ENCODE results near the gene CLMN.

CLMN gene

GRCh38 chr14:95344536-95344935 is 24.8 kb upstream of the CLMN start:
- DNase-seq (ENCODE audit: low spot score): no peak

GRCh38 chr14:95341564-95341963 is 21.9 kb upstream of the CLMN start:
- no peak for DNase-seq (ENCODE audit: low spot score)

DNA sequence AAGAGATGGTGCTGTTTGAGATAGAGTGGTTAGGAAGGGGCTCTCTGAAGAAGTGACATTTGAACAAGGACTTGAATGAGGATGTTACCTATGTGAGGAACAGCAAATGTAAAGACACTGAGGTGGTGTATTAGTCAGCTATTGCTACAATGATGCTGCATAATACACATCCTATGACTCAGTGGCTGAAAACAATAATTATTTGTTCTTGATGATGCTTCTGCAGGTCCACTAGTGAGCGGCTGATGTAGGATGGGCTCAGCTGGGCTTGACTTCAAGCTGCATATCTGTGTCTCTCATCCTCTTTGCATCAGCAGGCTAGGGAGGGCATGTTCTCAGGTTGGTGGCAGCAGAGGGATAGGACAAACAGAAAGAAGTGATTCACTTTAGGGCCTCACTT is 21.4 kb upstream of the CLMN start:
- no peak for DNase-seq (ENCODE audit: low spot score)

DNA sequence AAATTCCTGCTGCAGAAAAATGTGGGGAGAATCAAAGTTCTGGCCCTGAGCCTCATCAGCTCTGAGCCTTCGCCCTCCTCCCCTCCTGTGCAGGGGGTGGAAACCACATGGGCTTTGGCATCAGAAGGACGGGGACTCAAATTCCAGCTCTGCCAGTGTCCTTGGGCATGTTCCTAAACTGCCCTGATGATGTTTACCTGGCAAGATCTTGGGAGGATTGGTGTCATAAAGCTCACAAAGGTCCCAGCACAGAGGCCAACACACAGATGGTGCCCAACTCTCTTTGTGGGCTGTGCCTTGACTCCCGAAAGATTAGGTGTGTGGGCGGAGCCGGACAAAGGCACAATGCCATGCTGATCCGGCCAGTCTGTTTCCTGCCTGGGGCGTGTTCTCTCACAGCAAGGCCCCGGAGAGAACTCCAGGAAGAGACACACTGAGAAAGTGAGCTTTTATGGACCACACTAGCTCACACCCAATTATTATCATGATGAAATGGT is 20.5 kb upstream of the CLMN start:
- no peak for DNase-seq (ENCODE audit: low spot score)

DNA sequence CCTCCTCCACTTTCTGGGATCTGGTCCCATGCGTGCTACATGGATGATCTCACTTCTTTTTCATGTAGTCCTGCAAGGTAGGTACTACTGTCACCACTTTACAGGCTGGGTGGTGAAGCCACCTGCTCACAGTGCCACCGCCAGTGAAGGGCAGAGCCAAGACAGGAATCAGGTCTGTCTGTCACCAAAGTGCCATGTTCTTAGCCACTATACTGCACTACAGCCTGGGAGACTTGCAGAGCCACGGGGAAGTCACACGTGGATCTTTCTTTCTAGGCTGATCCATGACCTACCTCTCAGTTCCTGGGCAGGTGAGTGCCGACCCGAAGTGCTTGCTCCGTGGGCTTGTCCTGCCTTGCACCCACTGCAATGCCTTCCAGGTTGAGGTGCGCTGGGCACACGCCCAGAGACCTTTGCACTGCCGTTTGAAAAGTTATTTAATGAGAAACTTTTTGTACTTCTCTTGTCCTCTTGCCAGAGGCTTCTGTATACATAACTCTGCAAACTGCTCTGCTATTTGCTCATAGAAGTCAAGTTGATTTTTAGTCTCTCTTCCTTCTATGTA is 19.7 kb upstream of the CLMN start:
- no peak for DNase-seq (ENCODE audit: low spot score)

DNA sequence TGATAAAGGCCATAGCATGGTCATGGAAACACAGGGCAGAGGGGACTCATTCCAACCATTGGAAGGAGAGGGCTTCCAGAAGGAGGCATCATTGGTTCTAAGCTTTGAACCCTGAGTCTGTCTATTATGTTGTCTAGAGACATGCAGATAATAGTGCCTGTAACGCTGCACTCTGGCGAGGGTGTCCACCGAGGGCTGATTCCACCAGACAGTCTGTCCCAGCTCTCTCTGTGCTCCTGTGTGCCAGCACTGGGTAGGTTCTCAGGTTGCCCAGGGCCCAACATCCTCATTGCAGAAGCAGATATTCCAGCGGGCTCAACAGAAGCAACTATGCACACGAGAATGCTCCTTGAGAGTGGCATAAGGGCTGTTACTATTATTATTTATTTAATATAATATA is 18.7 kb upstream of the CLMN start:
- no peak for DNase-seq (ENCODE audit: low spot score)

GRCh38 chr14:95337041-95337595 is 17.4 kb upstream of the CLMN start:
- no peak for DNase-seq (ENCODE audit: low spot score)

GRCh38 chr14:95336192-95336760 is 16.6 kb upstream of the CLMN start:
- no peak for DNase-seq (ENCODE audit: low spot score)

- DNase-seq (ENCODE audit: low spot score): no peak
These were observed 15.4 kb upstream of the CLMN start for GRCh38 chr14:95335071-95335470.

DNA sequence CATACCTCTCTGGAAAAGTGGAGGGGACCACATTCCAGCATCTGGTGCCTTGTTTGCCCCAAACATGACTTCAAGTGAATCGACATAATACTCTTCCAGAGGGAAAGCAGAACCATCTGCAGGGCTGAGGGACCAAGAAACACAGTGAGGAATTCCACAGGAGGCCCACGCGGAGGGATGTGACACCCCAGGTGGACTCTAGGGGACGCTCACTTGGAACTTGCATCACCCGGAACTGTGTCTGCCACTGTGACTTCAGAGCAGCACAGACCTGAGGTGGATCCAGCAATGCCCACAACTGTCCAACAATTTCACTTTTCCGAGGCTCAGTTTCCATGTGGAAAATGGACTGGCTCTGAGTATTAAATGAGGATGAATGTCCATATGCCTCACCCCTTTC is 14.3 kb upstream of the CLMN start:
- no peak for DNase-seq (ENCODE audit: low spot score)

- no peak for DNase-seq (ENCODE audit: low spot score)
These were observed 12.9 kb upstream of the CLMN start for GRCh38 chr14:95332641-95333040.

DNA sequence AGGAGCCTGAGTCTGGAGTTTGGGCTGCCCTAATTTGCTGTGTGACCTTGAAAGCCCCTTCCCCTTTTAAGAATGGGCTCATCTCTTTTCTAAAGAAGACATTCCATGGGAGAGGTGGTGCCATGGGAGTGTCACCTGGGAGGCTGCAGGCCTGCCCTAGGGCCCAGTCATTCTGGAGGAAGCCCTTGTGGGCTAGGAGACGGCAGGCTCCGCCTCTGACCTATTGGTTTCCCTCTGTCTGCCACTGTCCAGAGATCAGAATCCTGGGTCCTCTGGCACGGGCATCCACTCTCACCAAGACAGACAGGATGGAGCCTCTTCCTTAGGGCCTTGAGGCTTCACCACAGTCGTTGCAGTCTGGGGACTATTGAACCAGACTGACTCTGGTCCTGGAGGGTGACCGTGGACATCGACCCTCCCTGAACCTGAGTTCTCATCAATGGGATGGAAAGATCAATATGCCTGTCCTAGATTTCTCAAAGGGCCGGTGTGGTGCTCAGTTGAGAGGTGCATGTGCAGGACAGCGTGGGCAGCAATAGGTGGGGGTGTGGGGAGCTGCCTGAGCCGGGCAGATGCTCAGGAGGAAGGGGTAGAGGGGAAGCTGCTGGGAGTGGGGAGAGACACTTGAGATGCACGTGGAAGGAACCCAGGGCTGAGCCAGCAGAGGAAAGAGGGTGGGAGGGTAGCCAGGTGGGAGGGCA is 12.2 kb upstream of the CLMN start:
- DNase-seq (ENCODE audit: low spot score): no peak

GRCh38 chr14:95330591-95331370 is 11.1 kb upstream of the CLMN start:
- no peak for DNase-seq (ENCODE audit: low spot score)

DNA sequence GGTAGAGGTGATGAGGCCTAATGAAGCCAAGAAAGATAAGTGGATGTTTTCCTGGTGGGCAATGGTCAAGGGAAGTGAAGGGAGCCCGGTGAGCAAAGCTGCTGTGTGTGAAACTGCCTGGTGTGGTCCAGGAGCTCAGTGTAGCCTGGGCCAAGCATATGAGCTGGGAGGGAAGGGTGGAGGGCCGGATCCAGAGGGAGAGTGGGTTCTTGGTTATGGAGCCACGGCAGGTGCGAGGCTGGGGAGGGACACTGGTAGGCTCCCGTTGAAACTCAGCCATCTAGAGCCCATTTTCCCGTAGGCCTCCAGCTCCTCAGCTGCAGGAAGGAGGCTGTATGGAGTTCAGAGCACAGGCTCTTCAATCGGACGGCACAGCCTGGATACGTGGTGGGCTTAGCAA is 10.2 kb upstream of the CLMN start:
- no peak for DNase-seq (ENCODE audit: low spot score)

DNA sequence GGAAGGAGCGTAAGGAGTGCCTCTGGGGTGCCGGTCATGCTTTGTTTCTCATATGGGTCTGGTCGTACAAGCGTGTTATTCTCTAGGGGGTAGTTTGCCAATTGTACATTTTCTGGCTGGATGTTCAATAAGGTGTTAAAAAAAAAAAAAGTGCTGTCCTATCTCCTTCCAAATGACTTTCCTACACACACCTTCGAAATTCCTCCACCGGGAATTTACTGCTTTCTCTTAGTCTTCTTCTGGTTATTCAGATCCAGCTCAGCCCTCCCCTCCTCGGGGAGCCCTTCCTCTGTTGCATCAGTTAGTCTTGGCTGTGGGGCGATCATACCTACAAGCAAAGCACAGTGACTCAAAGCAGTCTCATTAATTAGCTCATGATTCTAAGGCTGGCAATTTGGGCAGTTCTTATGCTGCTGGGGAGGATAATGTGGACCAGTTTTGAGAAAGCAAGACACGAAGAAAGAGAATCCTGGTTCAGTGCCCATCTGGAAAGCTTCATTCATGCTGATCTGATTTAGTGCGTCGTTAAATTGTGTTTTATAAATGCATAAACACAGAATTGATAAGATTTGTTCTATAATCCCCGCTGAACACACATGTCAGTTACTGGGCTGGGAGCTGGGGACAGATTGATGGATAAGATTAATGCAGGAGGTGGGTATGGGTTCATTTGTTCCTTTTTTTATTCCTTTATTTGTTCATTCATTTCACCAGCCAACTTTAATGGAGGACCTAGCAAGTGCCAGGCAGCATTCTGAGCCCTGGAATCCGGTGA is 9.2 kb upstream of the CLMN start:
- DNase-seq (ENCODE audit: low spot score): no peak

GRCh38 chr14:95327558-95328374 is 8.1 kb upstream of the CLMN start:
- DNase-seq (ENCODE audit: low spot score): no peak

DNA sequence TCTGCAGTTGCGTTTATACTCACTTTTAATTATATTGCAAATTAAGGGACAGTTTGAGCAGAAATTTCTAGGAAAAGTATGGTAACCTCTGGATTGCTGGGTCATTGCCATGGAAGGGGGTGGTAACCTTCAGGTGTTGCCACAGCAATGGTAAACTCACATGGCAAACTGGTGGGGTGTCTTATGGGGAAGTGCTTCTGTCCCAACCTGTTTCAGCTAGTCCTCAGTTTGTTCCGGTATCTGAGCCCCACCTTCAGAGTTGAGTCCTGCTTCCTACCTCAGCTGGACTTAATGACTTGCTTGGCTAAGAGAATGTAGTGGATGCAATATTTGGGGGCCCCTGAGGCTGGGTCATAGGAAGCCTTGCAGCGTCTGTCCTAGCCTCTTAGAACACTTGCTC is 7.3 kb upstream of the CLMN start:
- no peak for DNase-seq (ENCODE audit: low spot score)

DNA sequence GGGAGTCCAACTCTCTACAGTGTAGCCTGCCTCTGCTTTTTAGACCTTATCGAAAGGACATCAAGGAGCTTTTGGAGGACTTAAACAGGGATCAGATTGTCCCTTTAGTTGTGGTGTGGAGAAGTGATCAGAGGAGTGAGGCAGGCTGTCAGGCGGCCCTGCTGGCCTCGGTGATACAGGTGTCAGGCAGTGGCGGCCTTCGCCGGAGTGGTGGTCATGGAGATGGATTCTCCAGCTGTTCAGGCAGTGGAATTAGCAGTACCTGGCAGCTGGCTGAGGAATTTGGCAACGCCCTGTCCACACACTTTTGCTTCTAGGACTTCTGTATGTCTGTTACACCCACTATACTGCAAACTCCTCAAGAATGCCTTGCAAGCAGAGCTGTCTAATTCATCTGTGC is 4.2 kb upstream of the CLMN start:
- no peak for DNase-seq (ENCODE audit: low spot score)

- no peak for DNase-seq (ENCODE audit: low spot score)
These were observed 3.7 kb upstream of the CLMN start for GRCh38 chr14:95323361-95323760.

DNA sequence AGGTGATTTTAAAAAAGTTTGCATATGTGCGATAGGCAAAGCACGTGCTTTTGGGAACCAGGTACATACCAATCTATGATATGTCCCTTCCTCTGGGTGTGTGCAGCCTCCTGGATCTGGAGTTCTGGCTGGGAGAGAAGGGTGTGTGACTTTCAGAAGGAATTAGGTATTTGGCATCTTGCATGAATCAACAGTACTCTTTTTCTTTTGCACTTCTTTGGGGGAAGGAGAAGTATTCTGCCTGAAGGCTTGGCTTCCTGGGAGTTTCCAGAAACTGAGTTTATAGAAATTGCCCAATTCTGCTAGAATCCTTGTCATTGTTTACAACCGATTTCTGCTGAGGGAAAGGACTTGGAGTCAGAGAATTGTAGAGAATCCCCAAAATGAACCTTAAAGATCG is 2.9 kb upstream of the CLMN start:
- DNase-seq (ENCODE audit: low spot score): no peak

Data from GM03348 (cell line).